ENCODE data around the gene STAM2.
"Not testable (repeated sequence)": the region's sequence is repeated elsewhere in the genome, so short reads cannot be mapped to it uniquely, and the experiment has no call there.

Gene STAM2

DNA sequence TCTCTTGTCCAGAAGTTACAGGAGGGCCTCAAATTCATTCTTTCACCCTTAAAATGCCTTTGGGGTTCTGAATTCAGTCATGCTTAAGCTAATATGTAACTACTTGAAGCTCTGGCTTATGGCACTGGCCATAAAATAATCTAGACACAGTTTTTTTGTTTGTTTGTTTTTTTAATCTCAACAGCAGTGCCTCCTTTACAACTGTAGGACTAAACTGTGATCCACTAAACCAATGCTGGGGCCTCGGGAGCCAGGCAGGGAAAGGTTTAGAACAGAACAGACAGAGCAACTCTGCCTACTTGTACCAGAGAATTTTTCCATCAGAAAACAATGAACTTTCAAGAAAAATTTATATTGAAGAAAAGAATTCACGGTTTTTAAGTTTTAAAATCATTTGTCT lies 1.7 kb downstream of the STAM2 start:
- DNase-seq, result no peak
- TF ChIP-seq, protein P1, sequence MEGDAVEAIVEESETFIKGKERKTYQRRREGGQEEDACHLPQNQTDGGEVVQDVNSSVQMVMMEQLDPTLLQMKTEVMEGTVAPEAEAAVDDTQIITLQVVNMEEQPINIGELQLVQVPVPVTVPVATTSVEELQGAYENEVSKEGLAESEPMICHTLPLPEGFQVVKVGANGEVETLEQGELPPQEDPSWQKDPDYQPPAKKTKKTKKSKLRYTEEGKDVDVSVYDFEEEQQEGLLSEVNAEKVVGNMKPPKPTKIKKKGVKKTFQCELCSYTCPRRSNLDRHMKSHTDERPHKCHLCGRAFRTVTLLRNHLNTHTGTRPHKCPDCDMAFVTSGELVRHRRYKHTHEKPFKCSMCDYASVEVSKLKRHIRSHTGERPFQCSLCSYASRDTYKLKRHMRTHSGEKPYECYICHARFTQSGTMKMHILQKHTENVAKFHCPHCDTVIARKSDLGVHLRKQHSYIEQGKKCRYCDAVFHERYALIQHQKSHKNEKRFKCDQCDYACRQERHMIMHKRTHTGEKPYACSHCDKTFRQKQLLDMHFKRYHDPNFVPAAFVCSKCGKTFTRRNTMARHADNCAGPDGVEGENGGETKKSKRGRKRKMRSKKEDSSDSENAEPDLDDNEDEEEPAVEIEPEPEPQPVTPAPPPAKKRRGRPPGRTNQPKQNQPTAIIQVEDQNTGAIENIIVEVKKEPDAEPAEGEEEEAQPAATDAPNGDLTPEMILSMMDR (IDR thresholded peaks at IDR 0.05; ENCODE audit: low read depth, low read length), result no peak
- Histone ChIP-seq H3K4me1 (no peaks in the 10 kb centered on the region), H3K27me3 (no peaks in the 10 kb centered on the region), H3K9me3 (no peaks in the 10 kb centered on the region), H3K36me3 (no peaks in the 10 kb centered on the region), H3K4me3 (ENCODE audit: low read depth, low read length) (no peak overlapping the region)

DNA sequence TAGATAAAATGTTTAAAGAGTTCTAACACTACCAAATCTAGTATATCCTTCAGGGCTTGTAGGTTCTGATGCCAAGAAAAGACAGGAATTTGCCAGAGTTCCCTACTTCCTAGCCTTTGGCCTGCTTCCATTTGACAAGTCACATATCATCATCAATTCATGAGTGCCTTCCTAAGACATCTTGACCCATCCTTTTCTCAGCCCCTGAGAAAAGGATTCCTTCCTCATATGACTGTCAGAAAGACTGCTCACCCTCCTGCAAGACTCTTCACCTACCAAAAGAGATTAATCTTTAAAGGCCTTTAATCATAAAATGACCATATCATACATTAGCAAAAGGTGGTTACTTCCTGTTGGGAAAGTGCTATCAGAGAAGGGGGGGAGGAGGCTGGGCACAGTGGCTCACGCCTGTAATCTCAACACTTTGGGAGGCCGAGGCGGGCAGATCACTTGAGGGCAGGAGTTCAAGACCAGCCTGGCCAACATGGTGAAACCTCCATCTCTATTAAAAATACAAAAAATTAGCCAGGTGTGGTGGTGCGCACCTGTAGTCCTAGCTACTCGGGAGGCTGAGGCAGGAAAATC lies 3.3 kb downstream of the STAM2 start:
- H3K4me3 ChIP-seq (ENCODE audit: low read depth, low read length); H3K9me3 ChIP-seq; DNase-seq; H3K4me1 ChIP-seq; H3K27me3 ChIP-seq; H3K36me3 ChIP-seq: not testable (repeated sequence)

DNA sequence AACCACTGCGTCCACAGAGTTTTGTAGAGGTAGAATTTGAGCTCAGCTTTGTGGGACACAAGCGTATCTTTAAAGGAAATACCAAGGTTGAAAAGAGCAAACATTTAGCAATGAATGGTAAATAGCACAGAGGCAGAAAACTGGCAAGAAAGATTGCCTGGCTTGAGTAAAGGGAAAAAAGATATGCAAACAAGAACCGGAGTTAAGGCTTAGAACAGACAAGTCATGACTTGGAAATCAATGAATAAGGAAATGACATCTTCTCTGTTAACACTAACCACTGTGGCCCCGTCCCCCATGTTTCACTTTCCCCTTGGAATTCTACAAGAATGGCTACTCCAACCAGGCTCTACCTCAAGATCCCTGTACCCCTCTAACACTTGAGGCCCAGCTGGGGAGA lies 3.8 kb downstream of the STAM2 start:
- no peak overlapping the region for H3K4me3 ChIP-seq (ENCODE audit: low read depth, low read length)
- H3K4me1 ChIP-seq, result no peaks in the 10 kb centered on the region
- DNase-seq, result no peak
- H3K9me3 ChIP-seq, result no peaks in the 10 kb centered on the region
- no peaks in the 10 kb centered on the region for H3K27me3 ChIP-seq
- TF ChIP-seq, protein P1 (IDR thresholded peaks at IDR 0.05; ENCODE audit: low read depth, low read length), result no peak
- no peaks in the 10 kb centered on the region for H3K36me3 ChIP-seq

DNA sequence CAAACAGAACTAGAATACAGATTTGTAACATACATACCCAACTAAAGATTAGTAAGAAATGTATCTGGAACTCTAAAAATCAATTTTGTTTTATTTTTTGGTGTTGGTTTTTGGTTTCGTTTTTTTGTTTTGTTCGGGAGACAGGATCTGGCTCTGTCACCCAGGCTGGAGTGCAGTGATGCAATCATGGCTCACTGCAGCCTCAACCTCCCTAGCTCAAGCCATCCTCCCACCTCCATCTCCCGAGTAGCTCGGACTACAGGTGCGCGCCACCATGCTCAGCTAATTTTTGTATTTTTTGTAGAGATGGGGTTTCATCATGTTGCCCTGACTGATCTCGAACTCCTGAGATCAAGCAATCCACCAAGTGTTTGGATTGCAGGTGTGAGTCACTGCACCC lies 6.4 kb downstream of the STAM2 start:
- not testable (repeated sequence) for H3K4me1 ChIP-seq; DNase-seq; H3K27me3 ChIP-seq; H3K4me3 ChIP-seq (ENCODE audit: low read depth, low read length); H3K36me3 ChIP-seq; H3K9me3 ChIP-seq

DNA sequence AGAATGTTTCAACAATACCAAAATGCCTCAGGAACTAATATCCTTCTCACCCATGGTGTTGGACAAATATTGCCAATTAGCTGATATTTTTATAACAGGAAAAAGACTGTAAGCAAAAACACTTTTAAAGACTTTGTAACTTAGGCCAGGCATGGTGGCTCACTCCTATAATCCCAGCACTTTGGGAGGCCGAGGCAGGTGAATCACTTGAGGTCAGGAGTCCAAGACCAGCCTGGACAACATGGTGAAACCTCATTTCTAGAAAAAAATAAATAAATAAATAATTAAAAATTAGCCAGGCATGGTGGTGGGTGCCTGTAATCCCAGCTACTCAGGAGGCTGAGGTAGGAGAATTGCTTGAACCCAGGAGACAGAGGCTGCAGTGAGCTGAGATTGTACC lies 8.1 kb downstream of the STAM2 start:
- not testable (repeated sequence) for H3K4me1 ChIP-seq; DNase-seq; H3K27me3 ChIP-seq; H3K9me3 ChIP-seq; H3K36me3 ChIP-seq; H3K4me3 ChIP-seq (ENCODE audit: low read depth, low read length)

DNA sequence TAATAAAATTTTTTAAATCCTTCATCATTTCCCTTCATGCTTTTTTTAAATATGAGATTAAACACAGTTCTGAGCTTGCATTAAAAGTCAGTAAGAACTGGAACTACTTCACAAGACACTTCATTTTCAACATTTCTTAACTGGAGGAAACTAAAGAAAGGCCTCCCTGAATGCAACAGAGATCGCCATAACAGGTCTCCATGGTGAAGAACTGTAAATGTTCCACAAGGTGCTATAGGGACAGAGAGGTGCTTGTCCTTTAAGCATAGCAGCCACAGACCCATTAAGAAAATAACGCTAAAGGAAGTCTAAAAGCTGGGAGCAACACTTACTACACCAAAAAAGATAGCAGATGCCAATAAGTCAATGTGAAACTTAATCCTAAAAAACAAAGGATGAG lies 8.5 kb downstream of the STAM2 start:
- Histone ChIP-seq H3K9me3 (no peaks in the 10 kb centered on the region), H3K4me3 (ENCODE audit: low read depth, low read length) (no peak overlapping the region)
- TF ChIP-seq, protein P1 (IDR thresholded peaks at IDR 0.05; ENCODE audit: low read depth, low read length), result no peak

DNA sequence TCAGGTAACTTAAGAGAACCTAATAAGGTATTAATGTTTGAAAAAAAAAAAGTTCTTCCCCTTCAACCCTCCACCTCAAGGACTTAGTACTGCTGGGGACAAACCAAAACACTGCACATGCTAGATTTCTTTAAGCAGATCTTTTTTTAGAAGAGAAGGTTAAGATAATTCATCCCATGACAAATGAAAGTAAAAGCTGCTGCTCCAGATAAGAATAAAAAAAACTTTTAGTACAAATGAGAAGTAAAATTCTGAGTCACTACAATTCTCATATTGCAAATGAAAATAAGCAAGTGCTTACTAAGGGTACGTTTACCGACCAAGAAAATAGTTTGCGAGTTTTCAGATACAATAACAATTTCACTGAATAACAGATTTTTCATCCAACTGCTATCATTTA lies 8.9 kb downstream of the STAM2 start:
- Histone ChIP-seq H3K27me3 (no peaks in the 10 kb centered on the region), H3K36me3 (no peaks in the 10 kb centered on the region), H3K4me1 (no peaks in the 10 kb centered on the region; the same call in 1 of the 2 replicates), H3K9me3 (no peaks in the 10 kb centered on the region), H3K4me3 (ENCODE audit: low read depth, low read length) (no peak overlapping the region)
- TF ChIP-seq, protein P1 (IDR thresholded peaks at IDR 0.05; ENCODE audit: low read depth, low read length), result no peak
- no peak for DNase-seq

More for the DNA sequence above, 8.5 kb downstream of the STAM2 start:
- Histone ChIP-seq H3K27me3 (no peaks in the 10 kb centered on the region), H3K36me3 (no peaks in the 10 kb centered on the region), H3K4me1 (no peaks in the 10 kb centered on the region; the same call in 1 of the 2 replicates)
- DNase-seq, result no peak

DNA sequence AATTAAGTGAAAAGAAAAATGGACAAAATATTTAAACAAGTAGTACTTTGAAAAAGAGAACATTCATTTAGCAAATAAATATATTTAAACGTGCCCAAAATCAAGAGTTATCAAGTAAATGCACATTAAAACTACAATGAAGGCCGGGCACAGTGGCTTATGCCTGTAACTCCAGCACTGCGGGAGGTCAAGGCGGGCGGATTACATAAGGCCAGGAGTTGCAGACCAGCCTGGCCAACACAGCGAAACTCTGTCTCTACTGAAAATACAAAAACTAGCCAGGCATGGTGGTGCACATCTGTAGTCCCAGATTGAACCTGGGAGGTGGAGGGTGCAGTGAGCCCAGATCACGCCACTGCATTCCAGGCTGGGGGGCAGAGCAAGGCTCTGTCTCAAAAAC lies 9.8 kb downstream of the STAM2 start:
- no peaks in the 10 kb centered on the region for H3K36me3 ChIP-seq
- TF ChIP-seq, protein P1 (IDR thresholded peaks at IDR 0.05; ENCODE audit: low read depth, low read length), result no peak
- H3K4me3 ChIP-seq (ENCODE audit: low read depth, low read length), result no peak overlapping the region

More for the DNA sequence above, 9.8 kb downstream of the STAM2 start:
- Histone ChIP-seq H3K4me1 (no peaks in the 10 kb centered on the region; the same call in 1 of the 2 replicates), H3K9me3 (no peaks in the 10 kb centered on the region), H3K27me3 (no peaks in the 10 kb centered on the region)
- DNase-seq, result no peak
